K562 (cell line): ENCODE measurements around the gene FBXO10. TPM values are rescaled to one million over a fixed set of nuclear protein-coding genes. Genes with fewer than 3 reads are reported as not detected.

Source experiments
- BRF1 ChIP-seq: IDR thresholded peaks from 3 replicates; pipeline ENCODE4 v1.6.1; 2011; ENCODE audit warnings: borderline replicate concordance, mild to moderate bottlenecking; ENCODE audit not compliant: insufficient read length; ENCODE audit errors: extremely low read depth
- ELF2 ChIP-seq: fragments of 250-450 bp; sonication (Bioruptor Pico); IDR thresholded peaks from 2 replicates; pipeline ENCODE4 v1.5.0; 2021; ENCODE audit warnings: mild to moderate bottlenecking
- FOXK1 ChIP-seq: sonication (generic); formaldehyde crosslinking; IDR thresholded peaks from 2 replicates; pipeline ENCODE4 v1.8.0; 2022; ENCODE audit warnings: missing genetic modification reagents, mild to moderate bottlenecking, borderline replicate concordance
- FOXM1 ChIP-seq, 2 experiments: fragments of 450-650 bp in 1 of 2; sonication (generic) in 1 of 2; formaldehyde crosslinking in 1 of 2; IDR thresholded peaks; 2 replicates each; pipeline versions ENCODE4 v1.6.1 to v1.9.0; 2017 to 2022; ENCODE audit warnings: low read depth in 2 of 2, mild to moderate bottlenecking in 2 of 2, missing genetic modification reagents in 1 of 2, moderate library complexity in 1 of 2
- GABPB1 ChIP-seq: sonication (generic); formaldehyde crosslinking; IDR thresholded peaks from 2 replicates; pipeline ENCODE4 v1.8.0; 2022; ENCODE audit warnings: mild to moderate bottlenecking, missing genetic modification reagents
- HCFC1 ChIP-seq: IDR thresholded peaks from 2 replicates; pipeline ENCODE4 v1.6.1; 2012; ENCODE audit warnings: low read depth, low read length, improper control_type of control experiment
- ILF3 ChIP-seq: fragments of 450-650 bp; IDR thresholded peaks from 2 replicates; pipeline ENCODE4 v1.6.1; 2018; ENCODE audit warnings: antibody characterized with exemption, mild to moderate bottlenecking, moderate library complexity, borderline replicate concordance
- MTA1 ChIP-seq: fragments of 450-650 bp; IDR thresholded peaks from 2 replicates; pipeline ENCODE4 v1.6.1; 2017; ENCODE audit warnings: borderline replicate concordance
- NCOA1 ChIP-seq: fragments of 450-650 bp; IDR thresholded peaks from 2 replicates; pipeline ENCODE4 v1.6.1; 2016; ENCODE audit warnings: low read depth
- NFXL1 ChIP-seq: fragments of 450-650 bp; formaldehyde crosslinking; IDR thresholded peaks from 2 replicates; pipeline ENCODE4 v1.4.0; 2021; ENCODE audit warnings: mild to moderate bottlenecking
- PURB ChIP-seq: sonication (generic); formaldehyde crosslinking; IDR thresholded peaks from 2 replicates; pipeline ENCODE4 v1.9.0; 2021; ENCODE audit warnings: low read depth, mild to moderate bottlenecking, missing genetic modification reagents
- PYGO2 ChIP-seq: fragments of 450-650 bp; IDR thresholded peaks from 2 replicates; pipeline ENCODE4 v1.6.1; 2016; ENCODE audit warnings: mild to moderate bottlenecking, missing genetic modification characterization, moderate library complexity, missing compliant biosample characterization
- SIN3B ChIP-seq: fragments of 450-650 bp; IDR thresholded peaks from 2 replicates; pipeline ENCODE4 v1.6.1; 2017; ENCODE audit warnings: low read depth, mild to moderate bottlenecking, moderate library complexity
- THAP7 ChIP-seq: fragments of 250-450 bp; sonication (Bioruptor Pico); IDR thresholded peaks from 2 replicates; pipeline ENCODE4 v1.5.0; 2021
- ZMIZ1 ChIP-seq, 2 experiments: fragments of 150-350 bp in 1 of 2; IDR thresholded peaks; 2 replicates each; pipeline ENCODE4 v1.6.1; 2012 to 2016; ENCODE audit warnings: low read depth in 2 of 2, low read length in 2 of 2, mild to moderate bottlenecking in 1 of 2, moderate library complexity in 1 of 2
- ZNF589 ChIP-seq: fragments of 200-800 bp; sonication (Bioruptor generic); IDR thresholded peaks from 2 replicates; pipeline ENCODE4 v1.6.1; 2016; ENCODE audit warnings: low read depth, missing genetic modification characterization, missing compliant biosample characterization
- polyA plus RNA-seq, 8 experiments: library from polyadenylated mRNA; depleted of rRNA in 4 of 8; stranded (reverse) in 5 of 8; unstranded in 3 of 8; fragments of >200 nt; fragmentation: Nextera tagmentation in 2 of 8; fragmentation: Illumina TruSeq in 1 of 8; extraction: Ambion mirVana in 2 of 8; extraction: Trizol in 1 of 8; gene quantifications; 2 replicates each; pipeline versions ENCODE4 v1.2.1 to v1.2.3, GENCODE V29; 2011 to 2014; ENCODE audit warnings: inconsistent platforms in 1 of 8, missing spikeins in 1 of 8
- total RNA-seq, 7 experiments: library from RNA; depleted of rRNA in 6 of 7; stranded (reverse); fragments of >200 nt in 6 of 7; fragmentation: Illumina TruSeq in 2 of 7; extraction: Trizol in 2 of 7; gene quantifications; 2 replicates each; pipeline versions ENCODE4 v1.2.1 to v1.2.3, GENCODE V29; 2011 to 2021; ENCODE audit warnings: low replicate concordance in 1 of 7
- TF ChIP-seq, protein P1 (sequence below): fragments of 450-650 bp; IDR thresholded peaks from 2 replicates; pipeline ENCODE4 v1.6.1; 2017; ENCODE audit warnings: antibody characterized with exemption, mild to moderate bottlenecking
- TF ChIP-seq, protein P2 (sequence below): fragments of 250-450 bp; sonication (Bioruptor Pico); IDR thresholded peaks from 2 replicates; pipeline ENCODE4 v1.6.1; 2021; ENCODE audit warnings: mild to moderate bottlenecking

FBXO10 gene
- total and polyA plus RNA-seq, 9 of the 15 experiments (the other 6 are each of a cell fraction or from before 2014, with no cell fraction given): 0.84 to 9.9 (median 6.0) TPM

DNA sequence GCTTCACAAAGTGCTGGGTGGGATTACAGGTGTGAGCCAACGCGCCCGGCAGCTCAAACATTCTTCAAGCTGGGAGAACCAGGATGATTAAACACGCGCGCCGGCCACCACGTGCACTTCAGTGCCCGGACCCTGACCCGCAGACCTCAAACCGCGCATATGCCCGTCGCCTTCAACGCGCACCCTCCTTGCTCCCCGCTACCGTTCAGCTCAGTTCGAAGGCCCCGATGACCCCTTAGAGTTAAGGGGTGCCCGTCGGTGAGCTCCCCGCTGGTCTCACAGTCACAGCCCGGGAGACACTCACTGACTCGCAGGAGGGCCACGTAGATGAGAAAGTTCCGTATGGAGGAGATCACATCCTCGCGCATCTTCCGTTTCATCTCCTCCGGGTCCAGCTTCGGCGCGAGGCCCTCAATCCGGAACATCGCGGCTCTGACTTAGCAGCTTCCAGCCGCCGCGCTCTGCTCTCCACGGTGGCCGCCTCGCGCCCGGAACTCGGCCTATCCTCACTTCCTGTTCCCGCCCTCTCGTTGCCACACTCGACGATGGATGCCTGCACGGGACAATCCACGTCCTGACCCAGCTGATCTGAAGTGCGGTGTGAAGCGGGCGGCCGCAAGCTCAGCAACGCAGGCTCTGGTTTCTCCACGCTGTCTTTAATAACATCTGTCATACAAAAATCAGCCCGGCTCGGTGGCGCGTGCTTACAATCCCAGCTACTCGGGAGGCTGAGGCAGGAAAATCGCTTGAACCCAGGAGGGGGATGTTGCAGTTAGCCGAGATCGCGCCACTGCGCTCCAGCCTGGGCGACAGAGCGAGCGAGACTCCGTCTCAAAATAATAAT is 16.1 kb upstream of the FBXO10 start, which contains the start of gene TOMM5 (continued):
- TF ChIP-seq FOXM1 (IDR thresholded peaks at IDR 0.05; ENCODE audit: low read depth) (no peak; the same call in 1 of the 2 replicates), FOXM1 (CRISPR knock-in tag; IDR thresholded peaks at IDR 0.05; ENCODE audit: low read depth) (no peak), MTA1 (peak; percentile 38; the same call in 1 of the 2 replicates), NFXL1 (CRISPR knock-in tag) (no peak), ILF3 (no peak), ELF2 (CRISPR knock-in tag) (peak; percentile 84), ZNF589 (CRISPR knock-in tag) (peak; percentile 66; the same call in 1 of the 2 replicates), THAP7 (CRISPR knock-in tag) (0 out of 2 replicates have a peak, but pooled peaks have one; percentile 84), FOXK1 (CRISPR knock-in tag) (no peak), HCFC1 (peak; percentile 78), PYGO2 (tag) (no peak), BRF1 (no peak), PURB (CRISPR knock-in tag) (no peak), NCOA1 (peak; percentile 81), ZMIZ1 (IDR thresholded peaks at IDR 0.05; ENCODE audit: low read depth in 2 of 2, low read length in 2 of 2) (0 out of 4 replicates have a peak, but pooled peaks of 1 of the 2 experiments have one; percentile 75), GABPB1 (CRISPR knock-in tag) (peak; percentile 95), SIN3B (peak; percentile 67; the same call in 1 of the 2 replicates)
- TF ChIP-seq, protein P1, sequence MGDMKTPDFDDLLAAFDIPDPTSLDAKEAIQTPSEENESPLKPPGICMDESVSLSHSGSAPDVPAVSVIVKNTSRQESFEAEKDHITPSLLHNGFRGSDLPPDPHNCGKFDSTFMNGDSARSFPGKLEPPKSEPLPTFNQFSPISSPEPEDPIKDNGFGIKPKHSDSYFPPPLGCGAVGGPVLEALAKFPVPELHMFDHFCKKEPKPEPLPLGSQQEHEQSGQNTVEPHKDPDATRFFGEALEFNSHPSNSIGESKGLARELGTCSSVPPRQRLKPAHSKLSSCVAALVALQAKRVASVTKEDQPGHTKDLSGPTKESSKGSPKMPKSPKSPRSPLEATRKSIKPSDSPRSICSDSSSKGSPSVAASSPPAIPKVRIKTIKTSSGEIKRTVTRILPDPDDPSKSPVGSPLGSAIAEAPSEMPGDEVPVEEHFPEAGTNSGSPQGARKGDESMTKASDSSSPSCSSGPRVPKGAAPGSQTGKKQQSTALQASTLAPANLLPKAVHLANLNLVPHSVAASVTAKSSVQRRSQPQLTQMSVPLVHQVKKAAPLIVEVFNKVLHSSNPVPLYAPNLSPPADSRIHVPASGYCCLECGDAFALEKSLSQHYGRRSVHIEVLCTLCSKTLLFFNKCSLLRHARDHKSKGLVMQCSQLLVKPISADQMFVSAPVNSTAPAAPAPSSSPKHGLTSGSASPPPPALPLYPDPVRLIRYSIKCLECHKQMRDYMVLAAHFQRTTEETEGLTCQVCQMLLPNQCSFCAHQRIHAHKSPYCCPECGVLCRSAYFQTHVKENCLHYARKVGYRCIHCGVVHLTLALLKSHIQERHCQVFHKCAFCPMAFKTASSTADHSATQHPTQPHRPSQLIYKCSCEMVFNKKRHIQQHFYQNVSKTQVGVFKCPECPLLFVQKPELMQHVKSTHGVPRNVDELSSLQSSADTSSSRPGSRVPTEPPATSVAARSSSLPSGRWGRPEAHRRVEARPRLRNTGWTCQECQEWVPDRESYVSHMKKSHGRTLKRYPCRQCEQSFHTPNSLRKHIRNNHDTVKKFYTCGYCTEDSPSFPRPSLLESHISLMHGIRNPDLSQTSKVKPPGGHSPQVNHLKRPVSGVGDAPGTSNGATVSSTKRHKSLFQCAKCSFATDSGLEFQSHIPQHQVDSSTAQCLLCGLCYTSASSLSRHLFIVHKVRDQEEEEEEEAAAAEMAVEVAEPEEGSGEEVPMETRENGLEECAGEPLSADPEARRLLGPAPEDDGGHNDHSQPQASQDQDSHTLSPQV: peak; percentile 49
- TF ChIP-seq, protein P2, sequence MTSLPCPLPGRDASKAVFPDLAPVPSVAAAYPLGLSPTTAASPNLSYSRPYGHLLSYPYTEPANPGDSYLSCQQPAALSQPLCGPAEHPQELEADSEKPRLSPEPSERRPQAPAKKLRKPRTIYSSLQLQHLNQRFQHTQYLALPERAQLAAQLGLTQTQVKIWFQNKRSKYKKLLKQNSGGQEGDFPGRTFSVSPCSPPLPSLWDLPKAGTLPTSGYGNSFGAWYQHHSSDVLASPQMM: no peak
